ENCODE measurements around the gene STPG1.

Gene STPG1

GRCh38 chr1:24311234-24311633 lies 102.3 kb downstream of the STPG1 start:
- DNase-seq, result no peak

GRCh38 chr1:24309762-24310485 lies 103.7 kb downstream of the STPG1 start:
- DNase-seq, result no peak

GRCh38 chr1:24308365-24309015 lies 105.1 kb downstream of the STPG1 start:
- no peak for DNase-seq
